NT2/D1 (cell line): ENCODE results near the gene TMA7B.

Experiments
- DNase-seq: peaks from one replicate; pipeline ENCODE4 v3.0.0-alpha.2; 2011; ENCODE audit warnings: low read depth, low spot score
- H3K27me3 ChIP-seq: 2 replicates; pipeline ENCODE4 v1.6.0; 2011; ENCODE audit warnings: mild to moderate bottlenecking; ENCODE audit not compliant: insufficient read length, insufficient read depth
- H3K36me3 ChIP-seq: 2 replicates; pipeline ENCODE4 v1.6.1; 2011; ENCODE audit warnings: mild to moderate bottlenecking, low read length, mixed read lengths; ENCODE audit not compliant: insufficient read depth, insufficient read length
- H3K4me1 ChIP-seq: 2 replicates; pipeline ENCODE4 v1.5.1; 2011; ENCODE audit not compliant: insufficient read depth, insufficient read length
- H3K4me3 ChIP-seq: 2 replicates; pipeline ENCODE4 v1.5.1; 2011; ENCODE audit warnings: low read depth; ENCODE audit not compliant: insufficient read length
- H3K9ac ChIP-seq: 2 replicates; pipeline ENCODE4 v1.6.0; 2011; ENCODE audit warnings: low read depth; ENCODE audit not compliant: insufficient read length
- H3K9me3 ChIP-seq: 2 replicates; pipeline ENCODE4 v1.5.1; 2011; ENCODE audit warnings: mild to moderate bottlenecking, low read length; ENCODE audit not compliant: insufficient read depth
- SUZ12 ChIP-seq: IDR thresholded peaks from 2 replicates; pipeline ENCODE4 v1.6.1; 2011; ENCODE audit not compliant: insufficient read length, insufficient read depth; ENCODE audit errors: extremely low read depth
- YY1 ChIP-seq: IDR thresholded peaks from 2 replicates; pipeline ENCODE4 v1.6.1; 2011; ENCODE audit not compliant: insufficient read length, insufficient read depth
- ZNF274 ChIP-seq: IDR thresholded peaks from 2 replicates; pipeline ENCODE4 v1.6.1; 2011; ENCODE audit warnings: mild to moderate bottlenecking, low read depth, low read length

Gene TMA7B

GRCh38 chr22:39979048-39979447 is 18.9 kb downstream of the TMA7B start:
- no peak overlapping the region for H3K9ac ChIP-seq
- no peak for TF ChIP-seq YY1
- no peak for TF ChIP-seq SUZ12
- no peak for TF ChIP-seq ZNF274
- peaks cover 4% of the 10 kb centered on the region for H3K27me3 ChIP-seq
- no peaks in the 10 kb centered on the region for H3K9me3 ChIP-seq
- no peaks in the 10 kb centered on the region for H3K36me3 ChIP-seq
- no peaks in the 10 kb centered on the region for H3K4me1 ChIP-seq
- DNase-seq = no peak
- H3K4me3 ChIP-seq = no peak overlapping the region

- no peak for DNase-seq
- Histone ChIP-seq H3K36me3 (no peaks in the 10 kb centered on the region), H3K4me1 (no peaks in the 10 kb centered on the region), H3K4me3 (no peak overlapping the region), H3K9me3 (no peaks in the 10 kb centered on the region), H3K27me3 (peaks cover 4% of the 10 kb centered on the region), H3K9ac (no peak overlapping the region)
- no peak for TF ChIP-seq YY1
Observed at GRCh38 chr22:39979458-39979857, 19.3 kb downstream of the TMA7B start.

- no peak for DNase-seq
- TF ChIP-seq YY1 (no peak), SUZ12 (no peak), ZNF274 (no peak)
Observed at GRCh38 chr22:39980596-39980995, 20.4 kb downstream of the TMA7B start.

GRCh38 chr22:39983346-39983745 is 23.1 kb downstream of the TMA7B start:
- Histone ChIP-seq H3K27me3 (peaks cover 19% of the 10 kb centered on the region), H3K4me3 (no peak overlapping the region), H3K4me1 (no peaks in the 10 kb centered on the region), H3K36me3 (no peaks in the 10 kb centered on the region), H3K9me3 (no peaks in the 10 kb centered on the region), H3K9ac (no peak overlapping the region)
- DNase-seq = no peak
- TF ChIP-seq YY1 (no peak), SUZ12 (no peak), ZNF274 (no peak)

More at GRCh38 chr22:39980596-39980995, 20.4 kb downstream of the TMA7B start:
- H3K4me3 ChIP-seq = no peak overlapping the region
- no peaks in the 10 kb centered on the region for H3K36me3 ChIP-seq
- H3K27me3 ChIP-seq = peaks cover 9% of the 10 kb centered on the region
- no peak overlapping the region for H3K9ac ChIP-seq
- H3K9me3 ChIP-seq = no peaks in the 10 kb centered on the region
- no peaks in the 10 kb centered on the region for H3K4me1 ChIP-seq

GRCh38 chr22:39984006-39984405 is 23.8 kb downstream of the TMA7B start:
- Histone ChIP-seq H3K9ac (no peak overlapping the region), H3K4me1 (peaks cover 5% of the 10 kb centered on the region), H3K4me3 (no peak overlapping the region), H3K27me3 (peaks cover 24% of the 10 kb centered on the region), H3K9me3 (no peaks in the 10 kb centered on the region), H3K36me3 (no peaks in the 10 kb centered on the region)
- DNase-seq = no peak
- TF ChIP-seq SUZ12 = no peak
- no peak for TF ChIP-seq YY1
- no peak for TF ChIP-seq ZNF274

GRCh38 chr22:39984746-39985145 is 24.5 kb downstream of the TMA7B start:
- DNase-seq = no peak
- Histone ChIP-seq H3K9me3 (no peaks in the 10 kb centered on the region), H3K9ac (no peak overlapping the region), H3K27me3 (peaks cover 31% of the 10 kb centered on the region), H3K4me3 (no peak overlapping the region), H3K36me3 (no peaks in the 10 kb centered on the region), H3K4me1 (peaks cover 5% of the 10 kb centered on the region)
- TF ChIP-seq ZNF274 = no peak
- TF ChIP-seq SUZ12 = no peak
- TF ChIP-seq YY1 = no peak

GRCh38 chr22:39985383-39986035 is 25.3 kb downstream of the TMA7B start:
- no peak overlapping the region for H3K9ac ChIP-seq
- H3K27me3 ChIP-seq = peaks cover 35% of the 10 kb centered on the region
- no peaks in the 10 kb centered on the region for H3K9me3 ChIP-seq
- no peak for TF ChIP-seq SUZ12
- TF ChIP-seq YY1 = no peak
- TF ChIP-seq ZNF274 = no peak
- H3K36me3 ChIP-seq = no peaks in the 10 kb centered on the region
- DNase-seq = no peak
- H3K4me1 ChIP-seq = peaks cover 5% of the 10 kb centered on the region
- no peak overlapping the region for H3K4me3 ChIP-seq
